Heart left ventricle (tissue), 13 donors: ENCODE results near the gene RNFT2.

Experiments used
- CTCF ChIP-seq, 12 donors: fragments of 200-600 bp; sonication (generic) in 4 of 12; IDR thresholded peaks; one replicate each; pipeline versions ENCODE4 v1.5.0 to v1.8.0; 2018 to 2022; ENCODE audit warnings: antibody characterized with exemption in 12 of 12, mild to moderate bottlenecking in 5 of 12
- POLR2A ChIP-seq, 2 donors: fragments of 450-650 bp; IDR thresholded peaks; one replicate each; pipeline ENCODE4 v1.6.1; 2017; ENCODE audit warnings: antibody characterized with exemption in 2 of 2, mild to moderate bottlenecking in 2 of 2, moderate library complexity in 2 of 2
- donor health status: ischemic (EF 13 %, LVEDD 7.1; RV severe dilation, severe dysfunction).
- donor health status: DM: no; HTN: yes; CAD: no.
- donor health status: DM: no; HTN: no; CAD: no.
- donor health status: ischemic (EF 25% LVEDD 6.9; RV normal size, moderate dysfunction).
- donor health status: ischemic (EF 25% LVEDD 5.7; RV mildly dilated, moderate dysfunction).
- donor health status: ischemic (EF 35%, LVEDD 5.7; RV mildly dilated, moderate dysfunction).
- donor health status: nonischemic (EF 11% LVEDD 7.7; RV severe dilation, severe dysfunction).
- donor health status: DM: yes; HTN: yes; CAD: no.
- donor health status: PGD.
- donor health status: ischemic (EF 29% LVEDD 5.4; RV normal size, mild dysfunction).
- donor health status: nonischemic (EF 23%, LVEDD 6.1; RV moderate dilation, normal function).

- TF ChIP-seq POLR2A (IDR thresholded peaks at IDR 0.05) (no peak), CTCF (IDR thresholded peaks at IDR 0.05) (no peak)
These were observed 56.6 kb downstream of the RNFT2 start for GRCh38 chr12:116794725-116795124.
